HL-60 (cell line): ENCODE measurements around the gene TMEM63C. TPM values are rescaled to one million over a fixed set of nuclear protein-coding genes. Genes with fewer than 3 reads are reported as not detected.

ENCODE experiments used
- DNase-seq, 2 experiments: peaks; one replicate each; pipeline ENCODE4 v3.0.0-alpha.2; 2010 to 2020; ENCODE audit warnings: low read depth in 1 of 2, low spot score in 1 of 2
- H3K27ac ChIP-seq: fragments of 250-450 bp; sonication (Bioruptor Pico); replicated peaks from 2 replicates; pipeline ENCODE4 v1.5.1; 2020; ENCODE audit warnings: mild to moderate bottlenecking, moderate library complexity
- H3K27me3 ChIP-seq: fragments of 250-450 bp; sonication (Bioruptor Pico); 2 replicates; pipeline ENCODE4 v1.5.1; 2021; ENCODE audit warnings: mild to moderate bottlenecking, moderate library complexity; ENCODE audit not compliant: insufficient read depth, poor library complexity, severe bottlenecking
- H3K4me3 ChIP-seq: replicated peaks from 2 replicates; pipeline ENCODE4 v1.5.1; 2011; ENCODE audit warnings: mild to moderate bottlenecking, control low read depth, low read length; ENCODE audit not compliant: insufficient read depth
- GABPA ChIP-seq: IDR thresholded peaks from 2 replicates; pipeline ENCODE4 v1.6.1; 2012; ENCODE audit warnings: low read depth
- POLR2AphosphoS5 ChIP-seq: IDR thresholded peaks from 2 replicates; pipeline ENCODE4 v1.6.1; 2012; ENCODE audit warnings: low read depth
- SPI1 ChIP-seq: IDR thresholded peaks from 2 replicates; pipeline ENCODE4 v1.6.1; 2012; ENCODE audit warnings: low read depth, mild to moderate bottlenecking, borderline replicate concordance
- microRNA-seq: library from miRNA; unstranded; fragments of <30 nt; microRNA quantifications from one replicate; pipeline ENCODE4, GENCODE V29; 2018
- TF ChIP-seq, protein P1 (sequence below): IDR thresholded peaks from 2 replicates; pipeline ENCODE4 v1.6.1; 2012; ENCODE audit warnings: low read depth; ENCODE audit not compliant: insufficient replicate concordance
- TF ChIP-seq, protein P2 (sequence below): IDR thresholded peaks from one replicate; pipeline ENCODE4 v1.5.1; 2011; ENCODE audit warnings: low read length, control low read depth, inconsistent platforms; ENCODE audit not compliant: insufficient read depth

Gene TMEM63C

DNA sequence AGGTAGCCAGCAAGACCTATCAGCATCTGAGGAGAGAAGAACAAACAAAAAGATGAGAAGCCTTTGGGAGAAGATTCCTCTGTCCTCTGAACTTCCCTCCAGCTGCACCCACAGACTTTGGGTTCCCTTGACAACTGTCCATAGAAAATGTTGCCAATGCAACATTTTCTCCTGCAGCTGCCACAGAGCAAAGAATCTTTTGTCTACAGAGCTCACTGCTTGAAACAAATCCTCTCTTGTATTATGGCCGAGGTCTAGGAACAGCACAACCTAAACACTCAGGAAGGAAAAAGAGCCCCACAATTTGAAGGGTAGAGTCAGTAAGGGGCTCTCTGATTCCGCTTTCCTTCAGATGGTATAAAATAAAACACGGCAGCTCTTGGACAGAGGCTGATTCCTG, 124.8 kb downstream of the TMEM63C start:
- Histone ChIP-seq H3K4me3 (no peak overlapping the region), H3K27ac (no peak overlapping the region), H3K27me3 (no peaks in the 10 kb centered on the region)
- TF ChIP-seq SPI1: no peak
- TF ChIP-seq, protein P1, sequence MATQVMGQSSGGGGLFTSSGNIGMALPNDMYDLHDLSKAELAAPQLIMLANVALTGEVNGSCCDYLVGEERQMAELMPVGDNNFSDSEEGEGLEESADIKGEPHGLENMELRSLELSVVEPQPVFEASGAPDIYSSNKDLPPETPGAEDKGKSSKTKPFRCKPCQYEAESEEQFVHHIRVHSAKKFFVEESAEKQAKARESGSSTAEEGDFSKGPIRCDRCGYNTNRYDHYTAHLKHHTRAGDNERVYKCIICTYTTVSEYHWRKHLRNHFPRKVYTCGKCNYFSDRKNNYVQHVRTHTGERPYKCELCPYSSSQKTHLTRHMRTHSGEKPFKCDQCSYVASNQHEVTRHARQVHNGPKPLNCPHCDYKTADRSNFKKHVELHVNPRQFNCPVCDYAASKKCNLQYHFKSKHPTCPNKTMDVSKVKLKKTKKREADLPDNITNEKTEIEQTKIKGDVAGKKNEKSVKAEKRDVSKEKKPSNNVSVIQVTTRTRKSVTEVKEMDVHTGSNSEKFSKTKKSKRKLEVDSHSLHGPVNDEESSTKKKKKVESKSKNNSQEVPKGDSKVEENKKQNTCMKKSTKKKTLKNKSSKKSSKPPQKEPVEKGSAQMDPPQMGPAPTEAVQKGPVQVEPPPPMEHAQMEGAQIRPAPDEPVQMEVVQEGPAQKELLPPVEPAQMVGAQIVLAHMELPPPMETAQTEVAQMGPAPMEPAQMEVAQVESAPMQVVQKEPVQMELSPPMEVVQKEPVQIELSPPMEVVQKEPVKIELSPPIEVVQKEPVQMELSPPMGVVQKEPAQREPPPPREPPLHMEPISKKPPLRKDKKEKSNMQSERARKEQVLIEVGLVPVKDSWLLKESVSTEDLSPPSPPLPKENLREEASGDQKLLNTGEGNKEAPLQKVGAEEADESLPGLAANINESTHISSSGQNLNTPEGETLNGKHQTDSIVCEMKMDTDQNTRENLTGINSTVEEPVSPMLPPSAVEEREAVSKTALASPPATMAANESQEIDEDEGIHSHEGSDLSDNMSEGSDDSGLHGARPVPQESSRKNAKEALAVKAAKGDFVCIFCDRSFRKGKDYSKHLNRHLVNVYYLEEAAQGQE: no peak
- no peak for DNase-seq

DNA sequence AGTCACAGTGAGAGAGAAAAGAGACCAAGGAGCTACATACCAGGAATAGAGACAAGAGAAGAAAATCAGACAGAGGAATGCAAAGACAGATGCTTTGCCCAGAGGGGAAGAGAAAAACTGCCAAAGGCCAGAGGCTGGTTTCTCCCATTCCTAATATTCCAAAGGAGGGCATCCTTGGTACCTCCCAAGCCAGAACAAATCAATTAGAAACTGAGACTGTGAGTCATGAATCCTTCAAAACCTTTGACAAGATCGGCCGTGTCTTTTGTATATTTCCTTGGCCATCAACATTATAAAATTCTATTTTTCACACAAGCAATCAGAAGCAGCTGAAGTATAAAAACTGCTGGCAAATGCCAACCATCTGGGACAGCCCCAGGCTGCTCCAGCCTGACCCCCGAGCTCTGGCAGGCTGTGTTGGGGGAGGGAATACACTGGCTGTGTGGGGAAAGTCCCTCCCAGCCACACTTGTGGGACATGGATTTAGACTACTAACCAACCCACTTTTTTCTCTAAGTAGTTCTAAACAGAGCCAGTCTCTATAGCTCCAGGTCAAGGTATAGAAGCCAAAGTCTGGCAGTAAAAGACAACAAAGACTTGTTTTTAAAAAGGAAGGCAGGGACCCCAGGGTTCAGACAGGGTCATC, 125.4 kb downstream of the TMEM63C start:
- Histone ChIP-seq H3K27me3 (no peaks in the 10 kb centered on the region), H3K27ac (no peak overlapping the region), H3K4me3 (no peak overlapping the region)
- TF ChIP-seq SPI1 (no peak), GABPA (no peak), POLR2AphosphoS5 (no peak)
- TF ChIP-seq, protein P2, sequence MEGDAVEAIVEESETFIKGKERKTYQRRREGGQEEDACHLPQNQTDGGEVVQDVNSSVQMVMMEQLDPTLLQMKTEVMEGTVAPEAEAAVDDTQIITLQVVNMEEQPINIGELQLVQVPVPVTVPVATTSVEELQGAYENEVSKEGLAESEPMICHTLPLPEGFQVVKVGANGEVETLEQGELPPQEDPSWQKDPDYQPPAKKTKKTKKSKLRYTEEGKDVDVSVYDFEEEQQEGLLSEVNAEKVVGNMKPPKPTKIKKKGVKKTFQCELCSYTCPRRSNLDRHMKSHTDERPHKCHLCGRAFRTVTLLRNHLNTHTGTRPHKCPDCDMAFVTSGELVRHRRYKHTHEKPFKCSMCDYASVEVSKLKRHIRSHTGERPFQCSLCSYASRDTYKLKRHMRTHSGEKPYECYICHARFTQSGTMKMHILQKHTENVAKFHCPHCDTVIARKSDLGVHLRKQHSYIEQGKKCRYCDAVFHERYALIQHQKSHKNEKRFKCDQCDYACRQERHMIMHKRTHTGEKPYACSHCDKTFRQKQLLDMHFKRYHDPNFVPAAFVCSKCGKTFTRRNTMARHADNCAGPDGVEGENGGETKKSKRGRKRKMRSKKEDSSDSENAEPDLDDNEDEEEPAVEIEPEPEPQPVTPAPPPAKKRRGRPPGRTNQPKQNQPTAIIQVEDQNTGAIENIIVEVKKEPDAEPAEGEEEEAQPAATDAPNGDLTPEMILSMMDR: no peak
- TF ChIP-seq, protein P1: no peak
- no peak for DNase-seq

Small RNA genes within 50 kb of the gene (microRNA-seq; reads per million reads assigned to microRNA genes)
- gene MIR1260A: not detected
